Right lung (tissue), 5 donors: Measurements from ENCODE around the gene MYB. TPM values are rescaled to one million over a fixed set of nuclear protein-coding genes. Genes with fewer than 3 reads are reported as not detected.
"Not testable (repeated sequence)": the region's sequence is repeated elsewhere in the genome, so short reads cannot be mapped to it uniquely, and the experiment has no call there.

Experiments
- DNase-seq, 2 donors: peaks; one replicate each; pipeline ENCODE4 v3.0.0-alpha.2; 2013
- polyA plus RNA-seq, 5 donors: library from polyadenylated mRNA; unstranded; fragments of 120-200 nt; gene quantifications; one replicate each; pipeline versions ENCODE4 v1.2.1 to v1.2.3, GENCODE V29; 2013; ENCODE audit warnings: inconsistent platforms in 1 of 5, low replicate concordance in 1 of 5; ENCODE audit not compliant: insufficient read length in 5 of 5, insufficient read depth in 1 of 5

Gene MYB
- polyA plus RNA-seq, 5 donors: 3.1 to 5.9 (median 5.0) TPM

- DNase-seq: not testable (repeated sequence)
These were observed 65.4 kb downstream of the MYB start for GRCh38 chr6:135246412-135247012.

DNA sequence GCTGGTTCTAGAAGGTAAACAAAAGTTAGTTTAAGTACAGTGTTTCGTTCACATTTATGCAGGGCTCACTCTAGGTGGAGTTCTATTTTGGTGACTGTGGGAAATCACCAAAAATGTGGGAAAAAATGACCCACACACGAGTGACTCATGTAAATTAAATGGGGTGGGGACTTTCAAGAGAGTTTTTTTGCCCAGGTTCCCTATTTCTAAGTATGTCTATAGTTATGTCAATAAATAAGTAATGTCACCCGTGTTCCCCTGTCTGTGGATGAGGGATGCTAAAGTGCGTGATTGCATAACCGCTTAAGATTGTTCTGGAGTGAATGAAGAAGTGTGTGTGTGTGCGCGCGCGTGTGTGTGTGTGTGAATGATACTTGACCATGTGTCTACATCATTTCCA lies 69.1 kb downstream of the MYB start:
- no peak for DNase-seq

DNA sequence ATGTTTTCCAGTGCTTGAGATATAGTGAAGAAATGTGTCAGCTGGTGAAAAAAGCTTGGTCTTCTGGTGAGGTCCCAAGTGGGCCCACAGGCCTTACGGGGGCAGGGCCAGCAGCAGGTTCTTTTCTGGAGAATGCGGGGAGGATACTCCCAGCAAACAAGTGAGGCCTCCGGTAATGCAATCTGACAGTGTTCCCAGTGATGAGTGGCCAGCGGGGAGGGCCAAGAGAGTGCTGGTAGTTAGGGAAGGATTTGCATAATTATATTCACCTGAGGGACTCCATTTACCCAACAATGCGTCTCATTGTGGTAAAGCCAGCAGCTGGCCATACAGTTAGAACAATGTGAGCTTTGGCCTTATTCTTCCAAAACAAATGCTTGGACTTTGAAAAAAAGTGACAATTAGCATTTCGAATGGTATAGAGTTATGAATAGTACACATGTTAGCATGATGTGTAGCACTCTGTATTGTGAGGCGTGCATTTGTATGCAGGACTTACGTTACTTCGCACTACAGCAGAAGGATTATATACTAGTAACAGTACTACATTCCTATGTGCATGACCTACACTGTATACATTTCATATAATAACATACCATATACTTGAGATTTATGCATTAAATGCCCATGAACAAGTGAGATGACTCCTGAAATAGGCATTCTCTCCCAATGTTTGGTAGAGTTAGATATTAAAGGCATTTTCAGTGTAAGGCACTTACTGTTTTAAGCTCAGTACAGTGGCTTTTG lies 69.8 kb downstream of the MYB start:
- no peak for DNase-seq

- no peak for DNase-seq
These were observed 70.7 kb downstream of the MYB start for GRCh38 chr6:135251498-135252441.

GRCh38 chr6:135254471-135254870 lies 73.4 kb downstream of the MYB start:
- DNase-seq: no peak

DNA sequence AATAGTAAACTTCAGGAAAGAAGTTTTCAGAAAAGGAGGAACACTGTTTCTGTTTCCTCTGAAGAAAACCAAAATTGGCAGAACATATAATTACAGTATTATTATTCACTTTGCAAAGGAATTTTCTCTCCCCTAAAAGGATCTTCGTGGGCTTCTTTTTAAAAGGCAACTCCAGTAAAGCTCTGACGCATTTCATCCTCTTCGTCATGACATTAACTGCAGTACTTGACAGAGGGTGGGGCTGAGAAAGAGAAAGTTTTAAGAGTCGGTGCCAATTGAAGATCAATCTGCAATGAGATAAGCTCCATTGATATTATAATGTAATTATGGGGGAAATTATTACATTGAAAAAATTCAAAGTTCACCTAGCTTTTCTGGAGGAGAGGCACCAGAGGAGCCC lies 75.8 kb downstream of the MYB start:
- no peak for DNase-seq

GRCh38 chr6:135257631-135258405 lies 76.7 kb downstream of the MYB start:
- DNase-seq: no peak

DNA sequence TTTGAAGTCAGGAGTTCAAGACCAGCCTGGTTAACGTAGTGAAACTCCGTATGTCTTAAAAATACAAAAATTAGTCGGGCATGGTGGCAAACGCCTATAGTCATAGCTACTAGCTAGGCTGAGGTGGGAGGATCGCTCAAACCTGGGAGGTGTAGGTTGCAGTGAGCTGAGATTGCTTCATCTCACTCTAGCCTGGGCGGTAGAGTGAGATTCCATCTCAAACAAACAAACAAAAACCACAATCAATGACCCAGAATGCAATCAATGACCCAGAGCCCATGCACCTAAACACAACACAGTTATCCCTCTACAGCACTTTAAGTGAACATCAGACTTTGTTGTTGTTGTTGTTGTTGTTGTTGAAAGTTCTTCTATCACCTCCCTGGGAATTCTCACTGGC lies 77.9 kb downstream of the MYB start:
- DNase-seq: no peak

GRCh38 chr6:135260612-135261011 lies 79.5 kb downstream of the MYB start:
- DNase-seq: no peak

DNA sequence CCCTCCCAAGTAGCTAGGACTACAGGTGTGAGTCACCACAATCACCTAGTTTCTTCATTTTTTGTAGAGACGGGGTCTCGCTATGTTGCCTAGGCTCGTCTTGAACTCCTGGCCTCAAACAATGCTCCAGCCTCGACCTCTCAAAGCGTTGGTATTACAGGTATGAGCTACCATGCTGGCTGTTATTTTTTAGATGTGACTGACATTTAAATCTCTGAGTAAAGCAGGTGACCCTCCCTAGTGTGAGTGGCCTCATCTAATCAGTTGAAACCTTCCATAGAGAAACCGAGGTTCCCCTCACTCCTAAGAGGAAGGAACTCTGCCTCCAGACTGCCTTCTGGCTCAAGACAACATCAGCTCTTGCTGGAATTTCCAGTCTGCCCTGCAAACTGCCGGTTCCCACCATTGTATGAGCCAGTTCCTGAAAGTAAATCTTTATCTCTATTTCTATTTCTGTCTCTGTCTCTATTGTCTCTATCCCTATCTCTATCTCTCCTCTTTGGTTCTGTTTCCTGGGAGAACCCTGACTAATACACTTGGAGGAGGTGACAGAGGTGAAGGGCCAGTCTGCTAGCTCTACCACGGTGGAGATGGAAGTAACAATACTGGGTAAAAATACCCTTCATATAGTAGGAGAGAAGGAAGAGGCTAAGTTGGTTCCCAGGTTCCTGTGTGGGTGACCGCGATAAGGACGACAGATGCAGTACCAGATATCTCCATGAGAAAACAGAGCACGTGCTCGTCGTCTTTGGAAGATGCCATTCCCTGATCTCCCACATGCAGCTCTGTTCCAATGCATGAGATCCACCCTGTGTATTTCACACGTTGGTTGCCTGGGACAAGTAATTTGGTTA lies 81.0 kb downstream of the MYB start:
- no peak for DNase-seq

- DNase-seq: no peak
These were observed 84.2 kb downstream of the MYB start for GRCh38 chr6:135265278-135265677.

DNA sequence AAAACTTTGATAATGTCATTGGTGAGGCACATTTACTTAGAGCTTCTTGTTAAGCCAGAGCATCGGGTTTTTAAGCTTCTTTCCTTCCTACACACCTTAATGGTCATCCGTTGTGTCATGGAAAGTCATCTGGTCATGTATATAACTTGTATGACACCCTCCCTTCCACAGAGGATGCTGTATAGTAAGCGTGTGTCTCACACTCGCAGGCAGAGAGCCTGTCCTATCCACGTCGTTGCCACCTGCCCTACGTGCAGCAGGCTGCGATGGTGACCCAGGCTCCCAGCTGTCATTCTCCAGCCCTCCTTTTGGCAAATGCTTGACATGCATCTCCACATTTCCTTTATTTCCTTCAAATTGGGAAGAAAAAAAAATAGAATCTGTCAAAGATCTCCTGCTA lies 85.6 kb downstream of the MYB start:
- no peak for DNase-seq

- DNase-seq: no peak
These were observed 86.0 kb downstream of the MYB start for GRCh38 chr6:135267085-135267484.

- DNase-seq: no peak
These were observed 87.2 kb downstream of the MYB start for GRCh38 chr6:135268263-135268662.

- DNase-seq: no peak
These were observed 87.6 kb downstream of the MYB start for GRCh38 chr6:135268740-135269139.

Other genes with a start within 250 kb of the MYB start
- gene ALDH8A1, start 231.2 kb upstream of the MYB start, polyA plus RNA-seq: 1 to 10 TPM in 3 of 5 donors, under 1 TPM in 2; 0.63 to 1.2 (median 1.1) TPM
- gene HBS1L, start 126.5 kb upstream of the MYB start, polyA plus RNA-seq: 10 to 100 TPM; 47.2 to 81.1 (median 70.7) TPM